ENCODE results near the gene MACROD1.
"Not testable (repeated sequence)": the region's sequence is repeated elsewhere in the genome, so short reads cannot be mapped to it uniquely, and the experiment has no call there.

The MACROD1 gene

GRCh38 chr11:63986932-63987513, 178.9 kb downstream of the MACROD1 start:
- DNase-seq: no peak

GRCh38 chr11:63986156-63986931, 179.6 kb downstream of the MACROD1 start, which contains the start of gene OTUB1:
Gene OTUB1 (plus strand): TSS chr11:63986438. CDS start chr11:63986457, 19 bp downstream.
- peak; percentile 67 to 70 for DNase-seq

- peak; percentile 30 to 33 for DNase-seq
Observed at GRCh38 chr11:63985812-63986155, 180.1 kb downstream of the MACROD1 start.

GRCh38 chr11:63979426-63979825, 186.5 kb downstream of the MACROD1 start:
- DNase-seq: no peak

- no peak for DNase-seq
Observed at GRCh38 chr11:63978551-63979239, 187.2 kb downstream of the MACROD1 start.

- peak; percentile 99 to 100 for DNase-seq
Observed at GRCh38 chr11:63974259-63975143, 191.4 kb downstream of the MACROD1 start, which contains the start of gene COX8A. Gene COX8A (plus strand): TSS chr11:63974620. CDS start chr11:63974681, 61 bp downstream.

- DNase-seq: not testable (repeated sequence)
Observed at GRCh38 chr11:63973912-63974258, 192.0 kb downstream of the MACROD1 start.

GRCh38 chr11:63970902-63971301, 195.0 kb downstream of the MACROD1 start:
- DNase-seq: no peak

- no peak for DNase-seq
Observed at GRCh38 chr11:63969461-63969860, 196.5 kb downstream of the MACROD1 start.

- DNase-seq: no peak
Observed at GRCh38 chr11:63966444-63966843, 199.5 kb downstream of the MACROD1 start.

GRCh38 chr11:63963895-63964294, 202.0 kb downstream of the MACROD1 start:
- not testable (repeated sequence) for DNase-seq

- DNase-seq: no peak
Observed at GRCh38 chr11:63961608-63962412, 204.1 kb downstream of the MACROD1 start.

GRCh38 chr11:63958008-63958407, 207.9 kb downstream of the MACROD1 start:
- no peak for DNase-seq

GRCh38 chr11:63952570-63952969, 213.3 kb downstream of the MACROD1 start:
- no peak for DNase-seq

GRCh38 chr11:63951779-63952536, 214.0 kb downstream of the MACROD1 start:
- no peak for DNase-seq
